Type B pancreatic cell (in vitro differentiated cells): ENCODE data around the gene PRKD3. TPM values are rescaled to one million over a fixed set of nuclear protein-coding genes. Genes with fewer than 3 reads are reported as not detected.

Experiments
- DNase-seq: peaks from one replicate; pipeline ENCODE4 v3.0.0; 2021; ENCODE audit warnings: mixed read lengths; ENCODE audit not compliant: unreplicated experiment; ENCODE audit errors: extremely low spot score
- H3K27ac Mint-ChIP-seq: 2 replicates; pipeline ENCODE4 v1.8.0; 2021; ENCODE audit warnings: mild to moderate bottlenecking, mixed read lengths
- H3K27me3 Mint-ChIP-seq: 2 replicates; pipeline ENCODE4 v1.8.0; 2021; ENCODE audit warnings: mixed read lengths
- H3K36me3 Mint-ChIP-seq: 2 replicates; pipeline ENCODE4 v1.8.0; 2021; ENCODE audit warnings: mixed read lengths
- H3K4me1 Mint-ChIP-seq: one replicate; pipeline ENCODE4 v1.8.0; 2021; ENCODE audit warnings: mixed read lengths; ENCODE audit not compliant: unreplicated experiment
- H3K4me3 Mint-ChIP-seq: 2 replicates; pipeline ENCODE4 v1.8.0; 2021; ENCODE audit warnings: mild to moderate bottlenecking, mixed read lengths
- H3K9me3 Mint-ChIP-seq: 2 replicates; pipeline ENCODE4 v1.8.0; 2021; ENCODE audit warnings: mixed read lengths
- CTCF ChIP-seq: fragments of 200-600 bp; sonication (generic); conservative IDR thresholded peaks from 2 replicates; pipeline ENCODE4 v1.5.0; 2021; ENCODE audit warnings: antibody characterized with exemption, mild to moderate bottlenecking
- total RNA-seq: library from RNA; stranded (reverse); gene quantifications from 2 replicates; pipeline ENCODE4 v1.2.1, GENCODE V29; 2021; ENCODE audit warnings: low replicate concordance

PRKD3 gene
- total RNA-seq, 1 donor from 2014 or later, result 39.5 TPM

GRCh38 chr2:37284381-37284780 lies 40.3 kb downstream of the PRKD3 start:
- Mint-ChIP-seq H3K27me3 (no peaks in the 10 kb centered on the region), H3K4me3 (no peak overlapping the region), H3K4me1 (no peaks in the 10 kb centered on the region), H3K36me3 (peaks cover 27% of the 10 kb centered on the region), H3K27ac (no peak overlapping the region), H3K9me3 (no peaks in the 10 kb centered on the region)
- DNase-seq, result no peak
- no peak for TF ChIP-seq CTCF

- Mint-ChIP-seq H3K9me3 (no peaks in the 10 kb centered on the region), H3K27me3 (no peaks in the 10 kb centered on the region), H3K4me3 (no peak overlapping the region), H3K4me1 (no peaks in the 10 kb centered on the region), H3K27ac (no peak overlapping the region), H3K36me3 (peaks cover 25% of the 10 kb centered on the region)
- no peak for TF ChIP-seq CTCF
- no peak for DNase-seq
Measured at GRCh38 chr2:37283207-37283606, 41.4 kb downstream of the PRKD3 start.

GRCh38 chr2:37282746-37283145 lies 41.9 kb downstream of the PRKD3 start:
- TF ChIP-seq CTCF, result no peak
- H3K9me3 Mint-ChIP-seq, result no peaks in the 10 kb centered on the region
- no peak overlapping the region for H3K27ac Mint-ChIP-seq
- no peak for DNase-seq
- H3K36me3 Mint-ChIP-seq, result peaks cover 20% of the 10 kb centered on the region
- no peaks in the 10 kb centered on the region for H3K27me3 Mint-ChIP-seq
- H3K4me3 Mint-ChIP-seq, result no peak overlapping the region
- H3K4me1 Mint-ChIP-seq, result no peaks in the 10 kb centered on the region

GRCh38 chr2:37281916-37282315 lies 42.7 kb downstream of the PRKD3 start:
- H3K27ac Mint-ChIP-seq, result no peak overlapping the region
- no peak for TF ChIP-seq CTCF
- peaks cover 15% of the 10 kb centered on the region for H3K36me3 Mint-ChIP-seq
- H3K9me3 Mint-ChIP-seq, result no peaks in the 10 kb centered on the region
- no peaks in the 10 kb centered on the region for H3K27me3 Mint-ChIP-seq
- H3K4me3 Mint-ChIP-seq, result no peak overlapping the region
- DNase-seq, result no peak
- no peaks in the 10 kb centered on the region for H3K4me1 Mint-ChIP-seq

- H3K27ac Mint-ChIP-seq, result no peak overlapping the region
- no peak for DNase-seq
- no peak for TF ChIP-seq CTCF
- H3K4me3 Mint-ChIP-seq, result no peak overlapping the region
- H3K27me3 Mint-ChIP-seq, result no peaks in the 10 kb centered on the region
- H3K9me3 Mint-ChIP-seq, result no peaks in the 10 kb centered on the region
- H3K36me3 Mint-ChIP-seq, result peaks cover 9% of the 10 kb centered on the region
- no peaks in the 10 kb centered on the region for H3K4me1 Mint-ChIP-seq
Measured at GRCh38 chr2:37276291-37276690, 48.3 kb downstream of the PRKD3 start.

Other genes starting within 250 kb of the PRKD3 start
- gene HEATR5B, start 240.5 kb downstream of the PRKD3 start, total RNA-seq, result 17.0 and 18.9 TPM in 2 replicates
- gene GPATCH11, start 240.3 kb downstream of the PRKD3 start, total RNA-seq, result 4.8 and 7.8 TPM in 2 replicates
- 34.9 and 37.9 TPM in 2 replicates for gene EIF2AK2, start 167.9 kb downstream of the PRKD3 start, total RNA-seq
- gene SULT6B1, start 136.2 kb downstream of the PRKD3 start, total RNA-seq, result not detected in 2 replicates
- 7.4 TPM in 1 of 2 replicates, not detected in the other for gene CEBPZOS, start 128.3 kb downstream of the PRKD3 start, total RNA-seq
- gene CEBPZ, start 93.2 kb downstream of the PRKD3 start, total RNA-seq, result 42.5 and 52.6 TPM in 2 replicates
- 19.7 and 25.5 TPM in 2 replicates for gene NDUFAF7, start 93.2 kb downstream of the PRKD3 start, total RNA-seq
- gene QPCT, start 19.8 kb upstream of the PRKD3 start, total RNA-seq, result 0.72 and 15.8 TPM in 2 replicates